ENCODE results near the gene P4HA1.

Gene P4HA1

GRCh38 chr10:73079779-73080541 lies 16.7 kb downstream of the P4HA1 start:
- Mint-ChIP-seq H3K36me3 (peaks cover 6 to 8% of the 10 kb centered on the region in 2 donors), H3K27me3 (no peaks in the 10 kb centered on the region), H3K4me1 (peaks cover 9 to 23% of the 10 kb centered on the region in 2 donors), H3K27ac (no peak overlapping the region), H3K4me3 (no peak overlapping the region), H3K9me3 (no peaks in the 10 kb centered on the region)
- DNase-seq (no peak), ATAC-seq (replicated peaks) (no peak)

- peaks cover 5 to 11% of the 10 kb centered on the region in 2 donors for H3K4me1 Mint-ChIP-seq
- H3K27ac Mint-ChIP-seq, result no peak overlapping the region
- H3K27me3 Mint-ChIP-seq, result no peaks in the 10 kb centered on the region
- H3K36me3 Mint-ChIP-seq, result peaks cover 15 to 19% of the 10 kb centered on the region in 2 donors
- no peak for ATAC-seq (replicated peaks)
- DNase-seq, result no peak
- H3K9me3 Mint-ChIP-seq, result no peaks in the 10 kb centered on the region
- H3K4me3 Mint-ChIP-seq, result no peak overlapping the region
These were observed 20.1 kb downstream of the P4HA1 start for GRCh38 chr10:73076360-73077183.

GRCh38 chr10:73075829-73076228 lies 20.8 kb downstream of the P4HA1 start:
- Mint-ChIP-seq H3K27ac (no peak overlapping the region), H3K4me3 (no peak overlapping the region), H3K27me3 (no peaks in the 10 kb centered on the region), H3K36me3 (peaks cover 18 to 23% of the 10 kb centered on the region in 2 donors), H3K9me3 (no peaks in the 10 kb centered on the region), H3K4me1 (peaks cover 5 to 11% of the 10 kb centered on the region in 2 donors)
- no peak for DNase-seq
- ATAC-seq (replicated peaks), result no peak

GRCh38 chr10:73073627-73074026 lies 23.0 kb downstream of the P4HA1 start:
- no peak overlapping the region for H3K27ac Mint-ChIP-seq
- no peak overlapping the region for H3K4me3 Mint-ChIP-seq
- peaks cover 20 to 23% of the 10 kb centered on the region in 2 donors for H3K36me3 Mint-ChIP-seq

GRCh38 chr10:73065441-73065840 lies 31.2 kb downstream of the P4HA1 start:
- no peak overlapping the region for H3K27ac Mint-ChIP-seq
- H3K4me1 Mint-ChIP-seq, result peaks cover 4 to 10% of the 10 kb centered on the region in 2 donors
- peaks cover 17 to 24% of the 10 kb centered on the region in 2 donors for H3K36me3 Mint-ChIP-seq
- H3K4me3 Mint-ChIP-seq, result no peak overlapping the region
- H3K9me3 Mint-ChIP-seq, result no peaks in the 10 kb centered on the region
- DNase-seq (no peak), ATAC-seq (replicated peaks) (no peak)
- H3K27me3 Mint-ChIP-seq, result no peaks in the 10 kb centered on the region

More at GRCh38 chr10:73073627-73074026, 23.0 kb downstream of the P4HA1 start:
- Mint-ChIP-seq H3K27me3 (no peaks in the 10 kb centered on the region), H3K4me1 (peaks cover 5 to 6% of the 10 kb centered on the region in 2 donors), H3K9me3 (no peaks in the 10 kb centered on the region)
- no peak for DNase-seq
- no peak for ATAC-seq (replicated peaks)

- Mint-ChIP-seq H3K27me3 (no peaks in the 10 kb centered on the region), H3K4me1 (peaks cover 6 to 14% of the 10 kb centered on the region in 2 donors), H3K4me3 (no peak overlapping the region), H3K9me3 (no peaks in the 10 kb centered on the region), H3K27ac (no peak overlapping the region), H3K36me3 (peaks cover 26 to 41% of the 10 kb centered on the region in 2 donors)
- DNase-seq (no peak), ATAC-seq (replicated peaks) (no peak)
These were observed 34.9 kb downstream of the P4HA1 start for GRCh38 chr10:73061743-73062142.

- Mint-ChIP-seq H3K4me1 (peaks cover 6 to 14% of the 10 kb centered on the region in 2 donors), H3K4me3 (no peak overlapping the region), H3K9me3 (no peaks in the 10 kb centered on the region), H3K36me3 (peaks cover 26 to 41% of the 10 kb centered on the region in 2 donors), H3K27me3 (no peaks in the 10 kb centered on the region), H3K27ac (peak overlapping the region; percentile 27)
- ATAC-seq (replicated peaks), result peak; percentile 68 to 75
- no peak for DNase-seq
These were observed 35.7 kb downstream of the P4HA1 start for GRCh38 chr10:73060738-73061635.

- DNase-seq (no peak), ATAC-seq (replicated peaks) (no peak)
- Mint-ChIP-seq H3K36me3 (peaks cover 26 to 41% of the 10 kb centered on the region in 2 donors), H3K27me3 (no peaks in the 10 kb centered on the region), H3K4me1 (peaks cover 6 to 14% of the 10 kb centered on the region in 2 donors), H3K9me3 (no peaks in the 10 kb centered on the region), H3K4me3 (no peak overlapping the region), H3K27ac (peak overlapping the region; percentile 62)
These were observed 36.5 kb downstream of the P4HA1 start for GRCh38 chr10:73060173-73060572.

- H3K4me3 Mint-ChIP-seq, result no peak overlapping the region
- peaks cover 8 to 14% of the 10 kb centered on the region in 2 donors for H3K4me1 Mint-ChIP-seq
- H3K9me3 Mint-ChIP-seq, result no peaks in the 10 kb centered on the region
- no peaks in the 10 kb centered on the region for H3K27me3 Mint-ChIP-seq
- no peak for ATAC-seq (replicated peaks)
- DNase-seq, result no peak
- peaks cover 20 to 34% of the 10 kb centered on the region in 2 donors for H3K36me3 Mint-ChIP-seq
- no peak overlapping the region for H3K27ac Mint-ChIP-seq
These were observed 38.5 kb downstream of the P4HA1 start for GRCh38 chr10:73058057-73058591.

- Mint-ChIP-seq H3K4me1 (peaks cover 0 to 2% of the 10 kb centered on the region in 2 donors), H3K9me3 (no peaks in the 10 kb centered on the region), H3K4me3 (no peak overlapping the region), H3K36me3 (peaks cover 21 to 40% of the 10 kb centered on the region in 2 donors), H3K27ac (no peak overlapping the region), H3K27me3 (no peaks in the 10 kb centered on the region)
- ATAC-seq (replicated peaks) (no peak), DNase-seq (no peak)
These were observed 42.4 kb downstream of the P4HA1 start for GRCh38 chr10:73054286-73054685.

- H3K4me3 Mint-ChIP-seq, result no peak overlapping the region
These were observed 43.4 kb downstream of the P4HA1 start for GRCh38 chr10:73053275-73053674.

GRCh38 chr10:73044378-73045285 lies 52.0 kb downstream of the P4HA1 start:
- no peaks in the 10 kb centered on the region for H3K4me1 Mint-ChIP-seq
- peaks cover 16 to 17% of the 10 kb centered on the region in 2 donors for H3K36me3 Mint-ChIP-seq
- DNase-seq (no peak), ATAC-seq (replicated peaks) (no peak)
- no peaks in the 10 kb centered on the region for H3K27me3 Mint-ChIP-seq
- H3K27ac Mint-ChIP-seq, result no peak overlapping the region
- no peak overlapping the region for H3K4me3 Mint-ChIP-seq
- H3K9me3 Mint-ChIP-seq, result no peaks in the 10 kb centered on the region

More at GRCh38 chr10:73053275-73053674, 43.4 kb downstream of the P4HA1 start:
- Mint-ChIP-seq H3K27ac (no peak overlapping the region), H3K4me1 (peaks cover 0 to 2% of the 10 kb centered on the region in 2 donors), H3K27me3 (no peaks in the 10 kb centered on the region), H3K36me3 (peaks cover 18 to 33% of the 10 kb centered on the region in 2 donors), H3K9me3 (no peaks in the 10 kb centered on the region)
- DNase-seq (no peak), ATAC-seq (replicated peaks) (no peak)

Data from stimulated activated naive B cell treated with anti-CD40 and anti-IgM and Interleukin-4, amounts not matched to agents 10 μg/mL and 1 μg/mL and 100 μg/mL, for 72 hours (primary cell).